Thymus (tissue), 11 donors: ENCODE results near the gene SRRM3. TPM values are rescaled to one million over a fixed set of nuclear protein-coding genes. Genes with fewer than 3 reads are reported as not detected.
"Not testable (repeated sequence)": the region's sequence is repeated elsewhere in the genome, so short reads cannot be mapped to it uniquely, and the experiment has no call there.

Experiments used
- DNase-seq, 9 donors: peaks; one replicate each; pipeline ENCODE4 v3.0.0-alpha.2; 2013; ENCODE audit warnings: low spot score in 9 of 9, low read depth in 6 of 9, missing footprints in 1 of 9
- H3K27ac ChIP-seq, 2 donors: one replicate each; pipeline ENCODE4 v1.5.1; 2013; ENCODE audit warnings: control low read depth in 1 of 2, low read depth in 1 of 2, low read length in 1 of 2, mild to moderate bottlenecking in 1 of 2, moderate library complexity in 1 of 2
- H3K27me3 ChIP-seq, 2 donors: one replicate each; pipeline ENCODE4 v1.5.1; 2013; ENCODE audit warnings: low read length in 1 of 2; ENCODE audit not compliant: control insufficient read depth in 2 of 2, insufficient read depth in 1 of 2
- H3K36me3 ChIP-seq, 2 donors: one replicate each; pipeline ENCODE4 v1.5.1; 2013; ENCODE audit warnings: low read length in 1 of 2, mild to moderate bottlenecking in 1 of 2, moderate library complexity in 1 of 2; ENCODE audit not compliant: control insufficient read depth in 2 of 2, insufficient read depth in 2 of 2
- H3K4me1 ChIP-seq, 2 donors: one replicate each; pipeline ENCODE4 v1.5.1; 2013; ENCODE audit warnings: low read length in 2 of 2; ENCODE audit not compliant: control insufficient read depth in 2 of 2, insufficient read depth in 2 of 2
- H3K4me3 ChIP-seq, 2 donors: one replicate each; pipeline ENCODE4 v1.5.1; 2013; ENCODE audit warnings: low read length in 2 of 2, control low read depth in 1 of 2, mild to moderate bottlenecking in 1 of 2
- H3K9me3 ChIP-seq, 2 donors: one replicate each; pipeline ENCODE4 v1.5.1; 2013; ENCODE audit warnings: low read length in 1 of 2, mild to moderate bottlenecking in 1 of 2; ENCODE audit not compliant: control insufficient read depth in 2 of 2, insufficient read depth in 1 of 2
- WGBS: extraction: QIAGEN DNeasy Blood & Tissue Kit; methylation state at CpG from one replicate; pipeline ENCODE4 v1.1.7; 2013; 5-methylcytosine and 5-hydroxymethylcytosine counted together
- polyA plus RNA-seq: library from polyadenylated mRNA; stranded (reverse); fragments of 200-250 nt; gene quantifications from one replicate; pipeline ENCODE4 v1.2.3, GENCODE V29; 2013
- total RNA-seq: library from RNA; stranded (reverse); fragments of 120-200 nt; gene quantifications from one replicate; pipeline ENCODE4 v1.2.4, GENCODE V29; 2013
- donor health status: healthy.

Gene SRRM3
- total and polyA plus RNA-seq, 2 donors = 0.05 to 1.4 TPM

DNA sequence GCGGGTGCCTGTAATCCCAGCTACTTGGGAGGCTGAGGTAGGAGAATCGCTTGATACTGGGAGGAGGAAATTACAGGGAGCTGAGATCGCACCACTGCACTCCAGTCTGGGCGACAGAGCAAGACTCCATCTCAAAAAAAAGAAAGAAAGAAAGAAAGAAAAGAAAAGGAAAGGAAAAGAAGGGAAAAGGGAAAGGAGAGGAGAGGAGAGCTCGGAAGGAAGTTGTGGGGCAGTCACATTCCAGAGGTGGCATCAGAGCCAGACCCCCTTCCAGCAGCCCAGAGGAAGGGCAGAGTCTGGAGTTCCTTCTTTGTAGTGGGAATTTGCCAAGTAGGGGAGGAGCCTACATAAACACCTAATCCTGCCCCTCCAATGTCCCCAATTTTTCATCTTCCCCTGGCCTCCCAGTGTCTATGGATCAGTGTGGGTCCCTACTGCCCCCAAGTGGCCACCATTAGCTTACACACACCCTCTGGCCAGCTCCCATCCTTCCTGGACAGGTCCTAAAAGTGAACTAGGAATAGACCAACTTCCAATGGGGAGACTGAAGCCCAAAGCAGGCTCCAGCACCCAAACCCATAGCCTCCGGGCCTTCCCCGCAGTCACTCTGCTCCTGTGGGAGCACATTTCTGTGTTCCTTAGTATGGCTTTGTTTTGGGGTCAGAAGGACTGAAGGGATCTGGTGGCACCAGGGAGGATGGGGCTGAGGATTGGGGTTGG, 61.1 kb downstream of the SRRM3 start:
- Histone ChIP-seq H3K4me3 (no peak overlapping the region), H3K36me3 (no peaks in the 10 kb centered on the region), H3K4me1 (no peaks in the 10 kb centered on the region), H3K9me3 (peaks cover 0 to 10% of the 10 kb centered on the region in 2 donors), H3K27me3 (peaks cover 31 to 79% of the 10 kb centered on the region in 2 donors), H3K27ac (no peak overlapping the region)
- DNase-seq = no peak
- whole genome bisulfite sequencing = 75% methylated on average over 7 of the region's 7 CpGs

DNA sequence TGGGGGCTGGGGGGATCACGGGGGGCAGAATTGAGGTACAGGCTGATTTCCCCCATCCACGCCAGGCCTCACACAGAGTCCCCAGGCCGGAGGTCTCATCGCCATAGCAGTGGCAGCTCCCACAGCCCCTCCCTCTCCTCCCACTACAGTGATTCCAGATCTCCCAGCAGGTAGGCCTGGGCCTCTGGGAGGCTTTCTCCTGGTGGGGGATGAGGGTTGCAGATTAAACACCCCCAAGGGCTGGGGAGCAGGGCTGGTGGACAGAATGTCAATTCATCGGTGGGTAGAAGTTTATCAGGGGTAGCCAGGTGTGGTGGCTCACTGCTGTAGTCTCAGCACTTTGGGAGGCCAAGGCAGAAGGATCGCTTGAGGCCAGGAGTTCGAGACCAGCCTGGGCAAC, 63.6 kb downstream of the SRRM3 start:
- 95% methylated on average over 7 of the region's 7 CpGs for WGBS
- Histone ChIP-seq H3K27ac (no peak overlapping the region), H3K36me3 (no peaks in the 10 kb centered on the region), H3K4me3 (no peak overlapping the region), H3K9me3 (peaks cover 0 to 7% of the 10 kb centered on the region in 2 donors), H3K27me3 (peaks cover 34 to 79% of the 10 kb centered on the region in 2 donors), H3K4me1 (no peaks in the 10 kb centered on the region)
- DNase-seq = no peak

DNA sequence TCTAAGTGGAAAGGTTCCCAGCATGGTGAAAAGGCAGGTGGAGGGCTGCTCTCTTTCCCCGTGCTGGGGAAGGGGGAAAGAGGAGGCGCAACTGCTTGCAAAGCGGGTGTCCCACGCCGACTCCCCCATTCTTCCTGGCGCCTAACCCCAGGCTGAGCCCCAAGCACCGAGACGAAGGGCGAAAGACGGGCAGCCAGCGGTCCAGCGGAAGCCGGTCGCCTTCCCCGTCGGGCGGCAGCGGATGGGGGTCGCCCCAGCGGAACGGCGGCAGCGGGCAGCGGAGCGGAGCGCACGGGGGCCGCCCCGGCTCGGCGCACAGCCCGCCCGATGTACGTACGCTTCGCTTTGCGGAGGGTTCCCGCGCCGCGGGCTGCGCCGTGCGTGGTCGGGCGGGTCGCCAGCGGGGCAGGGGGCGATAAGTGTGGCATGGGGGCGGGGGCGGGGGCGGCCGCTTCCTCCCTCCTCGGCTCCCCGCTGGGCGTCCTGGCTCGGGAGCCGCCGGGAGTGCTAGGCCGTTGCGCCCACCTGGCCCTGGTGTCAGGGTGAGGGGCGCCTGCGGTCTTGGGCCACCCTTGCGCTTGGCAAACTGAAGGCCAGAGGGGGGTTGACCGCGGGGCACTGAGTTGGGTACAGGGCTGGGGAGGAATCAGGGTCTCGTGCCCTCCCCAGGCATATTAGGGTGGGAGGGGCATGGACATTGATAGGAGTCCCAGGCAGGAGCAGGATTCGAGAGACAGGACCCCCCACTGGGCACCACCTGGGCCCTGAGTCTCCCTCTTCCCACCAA, 65.6 kb downstream of the SRRM3 start:
- Histone ChIP-seq H3K4me3 (no peak overlapping the region), H3K27ac (no peak overlapping the region), H3K4me1 (no peaks in the 10 kb centered on the region), H3K9me3 (peaks cover 0 to 7% of the 10 kb centered on the region in 2 donors), H3K36me3 (no peaks in the 10 kb centered on the region), H3K27me3 (peaks cover 26 to 72% of the 10 kb centered on the region in 2 donors)
- no peak for DNase-seq
- WGBS = 4% methylated on average over 68 of the region's 68 CpGs

DNA sequence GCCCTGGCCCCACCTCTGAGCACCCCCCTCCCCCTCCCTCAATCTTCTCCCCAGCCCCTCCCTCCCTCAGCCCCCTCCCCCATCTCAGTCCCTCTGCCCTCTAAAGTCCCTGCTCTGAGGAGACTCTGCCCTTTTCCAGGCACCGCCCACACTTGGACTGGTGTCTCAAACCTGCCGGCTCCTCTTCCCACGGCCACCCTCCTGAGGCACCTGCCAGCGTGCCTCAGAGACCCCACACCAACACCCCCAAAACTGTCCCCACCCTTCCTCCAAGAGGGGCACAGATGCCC, 66.1 kb downstream of the SRRM3 start:
- 71% methylated on average over 4 of the region's 4 CpGs for WGBS
- peaks cover 0 to 2% of the 10 kb centered on the region in 2 donors for H3K4me1 ChIP-seq
- no peaks in the 10 kb centered on the region for H3K36me3 ChIP-seq
- no peak overlapping the region for H3K27ac ChIP-seq
- no peak overlapping the region for H3K4me3 ChIP-seq
- no peak for DNase-seq
- peaks cover 26 to 72% of the 10 kb centered on the region in 2 donors for H3K27me3 ChIP-seq
- peaks cover 0 to 7% of the 10 kb centered on the region in 2 donors for H3K9me3 ChIP-seq

DNA sequence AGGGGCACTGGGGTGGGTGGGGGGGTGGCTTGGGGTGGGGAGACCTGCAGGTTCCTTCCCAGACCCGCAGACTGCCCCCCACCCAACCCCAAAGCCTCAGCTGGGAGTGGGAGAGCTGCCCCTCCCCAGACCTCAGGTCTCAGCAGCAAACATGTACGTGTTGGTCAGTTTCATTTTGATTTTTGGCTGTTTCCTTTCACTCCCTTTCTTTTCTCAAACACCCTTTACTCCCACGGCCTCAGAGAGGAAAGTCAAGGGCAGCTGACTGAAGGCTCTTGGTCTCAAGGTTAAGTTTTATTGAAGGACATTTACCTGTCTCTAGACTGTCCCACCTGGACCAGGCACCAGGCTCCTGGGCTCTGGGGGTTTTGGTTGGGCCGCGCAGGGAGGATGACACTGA, 66.7 kb downstream of the SRRM3 start:
- no peak overlapping the region for H3K4me3 ChIP-seq
- DNase-seq = no peak
- H3K27ac ChIP-seq = no peak overlapping the region
- WGBS = 70% methylated on average over 5 of the region's 5 CpGs
- H3K9me3 ChIP-seq = peaks cover 0 to 7% of the 10 kb centered on the region in 2 donors
- no peaks in the 10 kb centered on the region for H3K36me3 ChIP-seq
- H3K4me1 ChIP-seq = peaks cover 0 to 8% of the 10 kb centered on the region in 2 donors
- H3K27me3 ChIP-seq = peaks cover 26 to 72% of the 10 kb centered on the region in 2 donors

DNA sequence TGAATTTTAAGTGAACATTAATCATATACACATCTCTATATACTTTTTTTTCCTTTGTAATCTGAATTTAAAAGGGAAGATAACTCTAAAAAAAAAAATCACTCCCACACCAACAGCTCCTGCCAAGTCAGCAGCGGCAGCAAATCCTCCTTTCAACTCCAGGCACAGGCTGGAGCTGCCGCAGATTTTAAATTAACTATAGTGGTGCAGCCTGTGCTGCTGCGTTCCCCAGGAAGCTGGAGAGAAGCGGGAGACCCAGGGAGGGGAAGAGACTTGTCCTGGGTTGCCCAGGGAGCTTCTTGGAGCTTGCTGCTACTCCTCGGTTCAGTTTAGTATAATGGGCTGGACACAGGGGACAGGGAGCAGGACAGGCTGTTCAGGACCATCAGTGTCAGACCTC, 68.2 kb downstream of the SRRM3 start:
- Histone ChIP-seq H3K36me3 (no peaks in the 10 kb centered on the region), H3K9me3 (peaks cover 0 to 7% of the 10 kb centered on the region in 2 donors), H3K27ac (no peak overlapping the region), H3K4me3 (no peak overlapping the region), H3K27me3 (peaks cover 26 to 74% of the 10 kb centered on the region in 2 donors), H3K4me1 (peaks cover 0 to 11% of the 10 kb centered on the region in 2 donors)
- 85% methylated on average over 5 of the region's 5 CpGs for WGBS
- no peak for DNase-seq

DNA sequence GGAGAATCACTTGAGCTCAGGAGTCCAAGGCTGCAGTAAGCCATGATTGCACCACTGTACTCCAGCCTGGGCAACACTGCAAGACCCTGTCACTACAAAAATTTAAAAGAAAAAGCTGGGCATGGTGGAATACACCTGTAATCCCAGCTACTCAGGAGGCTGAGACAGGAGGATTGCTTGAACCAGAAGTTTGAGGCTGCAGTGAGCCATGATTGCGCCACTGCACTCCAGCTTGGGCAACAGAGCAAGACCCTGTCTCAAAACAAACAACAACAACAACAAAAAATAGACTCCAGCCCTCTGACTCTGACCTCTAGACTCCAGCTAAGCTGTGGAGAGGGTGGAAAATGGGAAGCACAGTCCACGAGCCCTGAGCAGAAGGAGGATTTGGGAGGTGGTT, 69.7 kb downstream of the SRRM3 start:
- not testable (repeated sequence) for H3K9me3 ChIP-seq, H3K27ac ChIP-seq, H3K36me3 ChIP-seq, H3K4me3 ChIP-seq, DNase-seq
- H3K4me1 ChIP-seq = peaks cover 0 to 11% of the 10 kb centered on the region in 2 donors
- WGBS = 89% methylated on average over 2 of the region's 2 CpGs
- peaks cover 26 to 72% of the 10 kb centered on the region in 2 donors for H3K27me3 ChIP-seq

DNA sequence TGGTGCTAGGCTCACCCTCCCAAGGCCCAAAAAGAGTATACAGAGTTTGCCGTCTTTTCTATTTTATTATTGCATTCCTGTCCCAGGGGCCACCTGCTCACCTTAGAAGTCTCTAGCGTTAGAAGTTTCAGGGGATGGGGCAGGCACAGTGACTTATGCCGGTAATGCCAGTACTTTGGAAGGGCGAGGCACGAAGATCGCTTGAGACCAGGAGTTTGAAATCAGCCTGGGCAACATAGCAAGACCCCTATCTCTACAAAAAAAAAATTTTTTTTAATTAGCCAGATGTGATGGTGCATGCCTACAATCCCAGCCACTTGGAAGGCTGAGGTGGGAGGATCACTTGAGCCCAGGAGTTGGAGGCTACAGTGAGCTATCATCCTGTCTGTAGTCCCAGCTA, 70.4 kb downstream of the SRRM3 start:
- DNase-seq = no peak
- no peaks in the 10 kb centered on the region for H3K36me3 ChIP-seq
- WGBS = 98% methylated on average over 6 of the region's 6 CpGs
- peaks cover 0 to under 1% of the 10 kb centered on the region in 2 donors for H3K9me3 ChIP-seq
- H3K27me3 ChIP-seq = peaks cover 19 to 72% of the 10 kb centered on the region in 2 donors
- H3K4me3 ChIP-seq = no peak overlapping the region
- H3K27ac ChIP-seq = no peak overlapping the region
- peaks cover 0 to 11% of the 10 kb centered on the region in 2 donors for H3K4me1 ChIP-seq

DNA sequence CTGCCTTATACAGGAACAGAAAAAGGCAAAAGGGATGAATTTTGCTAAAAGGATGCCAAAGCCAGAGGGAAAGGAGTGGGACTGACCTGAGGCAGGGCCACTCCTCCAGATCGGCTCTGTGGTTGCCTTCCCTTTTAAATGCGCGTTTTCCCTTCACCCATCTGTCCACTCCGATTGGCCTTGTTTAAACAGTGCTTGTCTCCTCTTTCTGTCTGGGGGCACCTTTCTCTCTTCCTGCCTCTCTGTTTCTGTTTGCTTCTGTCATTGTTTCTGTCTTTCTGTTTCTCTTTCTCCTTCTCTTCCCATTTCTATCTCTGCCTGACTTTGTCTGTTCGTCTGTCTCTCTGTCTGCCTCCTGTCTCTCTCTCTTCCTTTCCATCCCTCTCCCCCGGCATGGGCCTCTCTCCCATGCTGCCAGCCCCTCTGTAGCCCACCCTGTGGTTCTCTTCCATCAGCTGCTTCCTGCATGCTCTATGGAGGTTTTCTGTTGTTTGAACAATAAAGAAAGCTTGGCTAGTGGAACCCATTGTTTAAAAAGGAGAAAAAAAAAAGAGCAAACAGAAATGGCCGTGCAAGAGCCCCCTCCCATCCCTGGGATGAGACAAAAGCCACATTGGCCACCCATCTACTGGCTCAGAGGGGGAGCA, 71.3 kb downstream of the SRRM3 start:
- peaks cover 11 to 73% of the 10 kb centered on the region in 2 donors for H3K27me3 ChIP-seq
- H3K36me3 ChIP-seq = no peaks in the 10 kb centered on the region
- H3K4me1 ChIP-seq = peaks cover 0 to 11% of the 10 kb centered on the region in 2 donors
- 41% methylated on average over 7 of the region's 7 CpGs for WGBS
- H3K4me3 ChIP-seq = no peak overlapping the region
- H3K9me3 ChIP-seq = no peaks in the 10 kb centered on the region
- DNase-seq = no peak
- no peak overlapping the region for H3K27ac ChIP-seq
